Prostate gland (tissue), 2 donors: ENCODE measurements around the gene WNK1.

Experiments used
- POLR2A ChIP-seq: fragments of 450-650 bp; IDR thresholded peaks from one replicate; pipeline ENCODE4 v1.6.1; 2016; ENCODE audit warnings: antibody characterized with exemption, mild to moderate bottlenecking
- POLR2AphosphoS5 ChIP-seq: sonication (generic); formaldehyde crosslinking; IDR thresholded peaks from one replicate; pipeline ENCODE4 v1.6.1; 2017; ENCODE audit warnings: antibody characterized with exemption
- TF ChIP-seq, protein P1 (sequence below), 4 experiments: fragments of 200-600 bp in 2 of 4; fragments of 450-650 bp in 2 of 4; sonication (generic) in 2 of 4; IDR thresholded peaks; 1 replicate in 3 of 4; 2 replicates in 1 of 4; pipeline ENCODE4 v1.5.1; 2016 to 2019; ENCODE audit warnings: antibody characterized with exemption in 4 of 4, mild to moderate bottlenecking in 2 of 4, moderate library complexity in 2 of 4

- TF ChIP-seq POLR2A, result no peak
- TF ChIP-seq, protein P1, sequence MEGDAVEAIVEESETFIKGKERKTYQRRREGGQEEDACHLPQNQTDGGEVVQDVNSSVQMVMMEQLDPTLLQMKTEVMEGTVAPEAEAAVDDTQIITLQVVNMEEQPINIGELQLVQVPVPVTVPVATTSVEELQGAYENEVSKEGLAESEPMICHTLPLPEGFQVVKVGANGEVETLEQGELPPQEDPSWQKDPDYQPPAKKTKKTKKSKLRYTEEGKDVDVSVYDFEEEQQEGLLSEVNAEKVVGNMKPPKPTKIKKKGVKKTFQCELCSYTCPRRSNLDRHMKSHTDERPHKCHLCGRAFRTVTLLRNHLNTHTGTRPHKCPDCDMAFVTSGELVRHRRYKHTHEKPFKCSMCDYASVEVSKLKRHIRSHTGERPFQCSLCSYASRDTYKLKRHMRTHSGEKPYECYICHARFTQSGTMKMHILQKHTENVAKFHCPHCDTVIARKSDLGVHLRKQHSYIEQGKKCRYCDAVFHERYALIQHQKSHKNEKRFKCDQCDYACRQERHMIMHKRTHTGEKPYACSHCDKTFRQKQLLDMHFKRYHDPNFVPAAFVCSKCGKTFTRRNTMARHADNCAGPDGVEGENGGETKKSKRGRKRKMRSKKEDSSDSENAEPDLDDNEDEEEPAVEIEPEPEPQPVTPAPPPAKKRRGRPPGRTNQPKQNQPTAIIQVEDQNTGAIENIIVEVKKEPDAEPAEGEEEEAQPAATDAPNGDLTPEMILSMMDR (IDR thresholded peaks at IDR 0.05), result no peak
- no peak for TF ChIP-seq POLR2AphosphoS5
Measured at GRCh38 chr12:857611-858010, 105.2 kb downstream of the WNK1 start.
